GM12878 (cell line): Measurements from ENCODE around the gene MAP2K4.

Experiments used
- CTCF ChIP-seq, 3 experiments: IDR thresholded peaks in 2 of 3; conservative IDR thresholded peaks in 1 of 3; 2 replicates each; pipeline ENCODE4 v1.5.1; 2011; ENCODE audit warnings: low read depth in 3 of 3, low read length in 3 of 3, mild to moderate bottlenecking in 3 of 3, control low read depth in 2 of 3, moderate library complexity in 2 of 3, inconsistent platforms in 1 of 3, mixed read lengths in 1 of 3; ENCODE audit not compliant: control insufficient read depth in 2 of 3, insufficient read depth in 1 of 3; ENCODE audit errors: extremely low read depth in 1 of 3
- GABPA ChIP-seq: IDR thresholded peaks from 2 replicates; pipeline ENCODE4 v1.6.1; 2014; ENCODE audit warnings: antibody characterized with exemption, low read depth, mild to moderate bottlenecking, inconsistent platforms
- MXI1 ChIP-seq: fragments of 150-350 bp; IDR thresholded peaks from 2 replicates; pipeline ENCODE4 v1.6.1; 2011; ENCODE audit warnings: low read depth, mild to moderate bottlenecking, inconsistent platforms, low read length, improper control_type of control experiment
- POLR2A ChIP-seq: IDR thresholded peaks from 2 replicates; pipeline ENCODE4 v1.6.1; 2011; ENCODE audit warnings: low read depth, mild to moderate bottlenecking, low read length
- SREBF1 ChIP-seq: IDR thresholded peaks from 2 replicates; pipeline ENCODE4 v1.6.1; 2012; ENCODE audit warnings: mild to moderate bottlenecking, low read length
- SREBF2 ChIP-seq: IDR thresholded peaks from 2 replicates; pipeline ENCODE4 v1.6.1; 2012; ENCODE audit warnings: mild to moderate bottlenecking, low read length
- ZBTB4 ChIP-seq: fragments of 450-650 bp; formaldehyde crosslinking; IDR thresholded peaks from 2 replicates; pipeline ENCODE4 v1.4.0; 2022; ENCODE audit warnings: mild to moderate bottlenecking, moderate library complexity
- ZNF24 ChIP-seq: fragments of 450-650 bp; IDR thresholded peaks from 2 replicates; pipeline ENCODE4 v1.6.1; 2017; ENCODE audit warnings: antibody characterized with exemption, mild to moderate bottlenecking

- TF ChIP-seq ZBTB4 (CRISPR knock-in tag) (no peak), SREBF2 (no peak), CTCF (IDR thresholded peaks at IDR 0.05 in 2 of 3, conservative IDR thresholded peaks at IDR 0.05 in 1 of 3; ENCODE audit: control insufficient read depth in 2 of 3, extremely low read depth in 1 of 3, insufficient read depth in 1 of 3, low read depth in 3 of 3, low read length in 3 of 3) (no peak), SREBF1 (no peak), MXI1 (no peak), POLR2A (no peak), GABPA (no peak), ZNF24 (no peak)
Observed at GRCh38 chr17:12133183-12133582, 112.5 kb downstream of the MAP2K4 start.
